ENCODE measurements around the gene PEAR1.
"Not testable (repeated sequence)": the region's sequence is repeated elsewhere in the genome, so short reads cannot be mapped to it uniquely, and the experiment has no call there.

The PEAR1 gene

GRCh38 chr1:156922986-156923669 lies 29.6 kb downstream of the PEAR1 start:
- DNase-seq (ENCODE audit: low read depth): no peak

- DNase-seq (ENCODE audit: low read depth): no peak
These were observed 30.4 kb downstream of the PEAR1 start for GRCh38 chr1:156923670-156924477.

- no peak for DNase-seq (ENCODE audit: low read depth)
These were observed 31.1 kb downstream of the PEAR1 start for GRCh38 chr1:156924478-156925153.

- no peak for DNase-seq (ENCODE audit: low read depth)
These were observed 31.9 kb downstream of the PEAR1 start for GRCh38 chr1:156925154-156926010.

- DNase-seq (ENCODE audit: low read depth): no peak
These were observed 32.7 kb downstream of the PEAR1 start for GRCh38 chr1:156926175-156926574.

GRCh38 chr1:156926695-156927094 lies 33.2 kb downstream of the PEAR1 start:
- DNase-seq (ENCODE audit: low read depth): not testable (repeated sequence)

GRCh38 chr1:156927215-156928042 lies 33.9 kb downstream of the PEAR1 start:
- DNase-seq (ENCODE audit: low read depth): peak; percentile 36

- no peak for DNase-seq (ENCODE audit: low read depth)
These were observed 34.6 kb downstream of the PEAR1 start for GRCh38 chr1:156928043-156928602.

GRCh38 chr1:156929596-156930238 lies 36.2 kb downstream of the PEAR1 start:
- DNase-seq (ENCODE audit: low read depth): no peak

- DNase-seq (ENCODE audit: low read depth): no peak
These were observed 37.0 kb downstream of the PEAR1 start for GRCh38 chr1:156930483-156930882.

GRCh38 chr1:156931211-156931952 lies 37.9 kb downstream of the PEAR1 start:
- no peak for DNase-seq (ENCODE audit: low read depth)

GRCh38 chr1:156931974-156932710 lies 38.6 kb downstream of the PEAR1 start:
- no peak for DNase-seq (ENCODE audit: low read depth)

GRCh38 chr1:156933136-156933535 lies 39.6 kb downstream of the PEAR1 start:
- no peak for DNase-seq (ENCODE audit: low read depth)

- no peak for DNase-seq (ENCODE audit: low read depth)
These were observed 42.1 kb downstream of the PEAR1 start for GRCh38 chr1:156935505-156936128.

GRCh38 chr1:156936191-156936590 lies 42.7 kb downstream of the PEAR1 start:
- no peak for DNase-seq (ENCODE audit: low read depth)

GRCh38 chr1:156936721-156937220 lies 43.3 kb downstream of the PEAR1 start:
- no peak for DNase-seq (ENCODE audit: low read depth)

- DNase-seq (ENCODE audit: low read depth): no peak
These were observed 44.4 kb downstream of the PEAR1 start for GRCh38 chr1:156937883-156938282.

- no peak for DNase-seq (ENCODE audit: low read depth)
These were observed 45.3 kb downstream of the PEAR1 start for GRCh38 chr1:156938813-156939212.

All from fibroblast of the conjunctiva (primary cell).